Inflammatory macrophage treated with lipopolysaccharide for 4 hours (primary cell): ENCODE results near the gene OR4F6.
"Not testable (repeated sequence)": the region's sequence is repeated elsewhere in the genome, so short reads cannot be mapped to it uniquely, and the experiment has no call there.

ENCODE experiments used
- DNase-seq: peaks from one replicate; pipeline ENCODE4 v3.0.0-alpha.2; 2020

OR4F6 gene

GRCh38 chr15:101803209-101803608 is at the start of gene OR4F6:
TSS of gene OR4F6 (plus strand) at chr15:101803509. CDS start at chr15:101805720, 2,211 bp downstream.
- no peak for DNase-seq

GRCh38 chr15:101764669-101765339 is 38.5 kb upstream of the OR4F6 start:
- not testable (repeated sequence) for DNase-seq

- DNase-seq, result not testable (repeated sequence)
Measured at GRCh38 chr15:101765340-101765671, 38.0 kb upstream of the OR4F6 start.

- DNase-seq, result no peak
Measured at GRCh38 chr15:101765772-101766456, 37.4 kb upstream of the OR4F6 start.

GRCh38 chr15:101767083-101767640 is 36.1 kb upstream of the OR4F6 start:
- not testable (repeated sequence) for DNase-seq

- DNase-seq, result no peak
Measured at GRCh38 chr15:101772921-101773320, 30.4 kb upstream of the OR4F6 start.

- no peak for DNase-seq
Measured at GRCh38 chr15:101773496-101774100, 29.7 kb upstream of the OR4F6 start.

GRCh38 chr15:101775136-101775535 is 28.2 kb upstream of the OR4F6 start:
- no peak for DNase-seq

GRCh38 chr15:101778576-101778975 is 24.7 kb upstream of the OR4F6 start:
- DNase-seq, result not testable (repeated sequence)

- not testable (repeated sequence) for DNase-seq
Measured at GRCh38 chr15:101780225-101780624, 23.1 kb upstream of the OR4F6 start.

GRCh38 chr15:101781928-101782327 is 21.4 kb upstream of the OR4F6 start:
- no peak for DNase-seq

GRCh38 chr15:101784644-101785043 is 18.7 kb upstream of the OR4F6 start:
- DNase-seq, result no peak

- not testable (repeated sequence) for DNase-seq
Measured at GRCh38 chr15:101786422-101786821, 16.9 kb upstream of the OR4F6 start.

GRCh38 chr15:101788001-101788400 is 15.3 kb upstream of the OR4F6 start:
- not testable (repeated sequence) for DNase-seq

GRCh38 chr15:101788503-101789269 is 14.6 kb upstream of the OR4F6 start:
- DNase-seq, result not testable (repeated sequence)

GRCh38 chr15:101790748-101791147 is 12.6 kb upstream of the OR4F6 start:
- not testable (repeated sequence) for DNase-seq

GRCh38 chr15:101793981-101794380 is 9.3 kb upstream of the OR4F6 start:
- DNase-seq, result not testable (repeated sequence)

- DNase-seq, result no peak
Measured at GRCh38 chr15:101795455-101795854, 7.9 kb upstream of the OR4F6 start.

GRCh38 chr15:101799665-101800064 is 3.6 kb upstream of the OR4F6 start:
- DNase-seq, result no peak

GRCh38 chr15:101801048-101801447 is 2.3 kb upstream of the OR4F6 start:
- DNase-seq, result no peak

GRCh38 chr15:101803676-101804075 is 367 bp downstream of the OR4F6 start:
- DNase-seq, result no peak

GRCh38 chr15:101804375-101804774 is 1.1 kb downstream of the OR4F6 start:
- DNase-seq, result no peak

GRCh38 chr15:101804941-101805340 is 1.6 kb downstream of the OR4F6 start:
- no peak for DNase-seq
